Breast epithelium (tissue), 3 donors: ENCODE results near the gene C1QTNF2.

Experiments used
- POLR2A ChIP-seq: fragments of 450-650 bp; IDR thresholded peaks from one replicate; pipeline ENCODE4 v1.6.1; 2016; ENCODE audit warnings: antibody characterized with exemption, mild to moderate bottlenecking, moderate library complexity
- TF ChIP-seq, protein P1 (sequence below), 3 donors: fragments of 450-650 bp; IDR thresholded peaks; one replicate each; pipeline ENCODE4 v1.5.1; 2016 to 2017; ENCODE audit warnings: antibody characterized with exemption in 3 of 3, mild to moderate bottlenecking in 3 of 3, moderate library complexity in 3 of 3

DNA sequence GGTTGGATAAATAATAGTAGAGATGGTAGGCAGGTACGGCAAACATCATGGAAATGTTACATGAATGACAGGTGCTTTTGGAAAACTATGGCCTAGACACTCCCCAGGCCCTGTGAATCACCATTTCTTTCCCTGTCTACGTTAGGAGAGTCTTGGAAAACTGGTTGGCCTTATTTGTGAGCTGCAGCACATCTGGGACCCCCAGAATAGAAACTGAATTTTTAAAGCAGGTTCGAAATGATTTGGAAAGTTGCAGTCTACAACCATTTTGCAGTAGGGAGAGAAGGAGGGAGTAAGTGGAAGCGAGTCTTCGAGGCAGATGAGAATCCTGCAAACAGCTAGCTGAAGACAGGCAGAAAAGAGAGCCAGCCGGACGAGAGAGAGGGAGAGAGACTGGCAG is 13.0 kb downstream of the C1QTNF2 start:
- no peak for TF ChIP-seq POLR2A
- TF ChIP-seq, protein P1, sequence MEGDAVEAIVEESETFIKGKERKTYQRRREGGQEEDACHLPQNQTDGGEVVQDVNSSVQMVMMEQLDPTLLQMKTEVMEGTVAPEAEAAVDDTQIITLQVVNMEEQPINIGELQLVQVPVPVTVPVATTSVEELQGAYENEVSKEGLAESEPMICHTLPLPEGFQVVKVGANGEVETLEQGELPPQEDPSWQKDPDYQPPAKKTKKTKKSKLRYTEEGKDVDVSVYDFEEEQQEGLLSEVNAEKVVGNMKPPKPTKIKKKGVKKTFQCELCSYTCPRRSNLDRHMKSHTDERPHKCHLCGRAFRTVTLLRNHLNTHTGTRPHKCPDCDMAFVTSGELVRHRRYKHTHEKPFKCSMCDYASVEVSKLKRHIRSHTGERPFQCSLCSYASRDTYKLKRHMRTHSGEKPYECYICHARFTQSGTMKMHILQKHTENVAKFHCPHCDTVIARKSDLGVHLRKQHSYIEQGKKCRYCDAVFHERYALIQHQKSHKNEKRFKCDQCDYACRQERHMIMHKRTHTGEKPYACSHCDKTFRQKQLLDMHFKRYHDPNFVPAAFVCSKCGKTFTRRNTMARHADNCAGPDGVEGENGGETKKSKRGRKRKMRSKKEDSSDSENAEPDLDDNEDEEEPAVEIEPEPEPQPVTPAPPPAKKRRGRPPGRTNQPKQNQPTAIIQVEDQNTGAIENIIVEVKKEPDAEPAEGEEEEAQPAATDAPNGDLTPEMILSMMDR (IDR thresholded peaks at IDR 0.05): no peak
